ENCODE data around the gene RSPO4.

RSPO4 gene

DNA sequence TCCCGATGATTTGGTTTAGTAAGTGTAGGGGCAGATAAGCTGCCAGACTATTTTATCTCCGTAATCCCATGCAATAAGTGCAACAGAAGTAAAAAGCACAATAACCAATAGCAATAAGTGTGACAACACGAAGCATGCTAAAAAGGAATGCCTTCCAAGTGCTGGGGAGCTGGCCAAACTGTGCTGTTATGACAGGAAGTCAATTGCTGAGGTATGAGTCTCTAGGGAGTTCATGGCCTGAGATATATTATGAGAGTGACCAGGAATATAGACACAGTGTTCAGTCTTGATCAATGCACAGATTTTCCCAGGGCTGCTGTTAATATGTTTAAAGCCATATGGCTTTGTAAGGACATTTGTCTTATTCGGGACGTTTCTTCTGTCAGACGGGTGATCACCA lies 75.4 kb downstream of the RSPO4 start:
- no peaks in the 10 kb centered on the region for H3K79me2 ChIP-seq (ENCODE audit: insufficient read depth, low read length)
- no peak for TF ChIP-seq EZH2phosphoT487 (conservative IDR thresholded peaks at IDR 0.05; ENCODE audit: low read length)
- TF ChIP-seq, protein P1, sequence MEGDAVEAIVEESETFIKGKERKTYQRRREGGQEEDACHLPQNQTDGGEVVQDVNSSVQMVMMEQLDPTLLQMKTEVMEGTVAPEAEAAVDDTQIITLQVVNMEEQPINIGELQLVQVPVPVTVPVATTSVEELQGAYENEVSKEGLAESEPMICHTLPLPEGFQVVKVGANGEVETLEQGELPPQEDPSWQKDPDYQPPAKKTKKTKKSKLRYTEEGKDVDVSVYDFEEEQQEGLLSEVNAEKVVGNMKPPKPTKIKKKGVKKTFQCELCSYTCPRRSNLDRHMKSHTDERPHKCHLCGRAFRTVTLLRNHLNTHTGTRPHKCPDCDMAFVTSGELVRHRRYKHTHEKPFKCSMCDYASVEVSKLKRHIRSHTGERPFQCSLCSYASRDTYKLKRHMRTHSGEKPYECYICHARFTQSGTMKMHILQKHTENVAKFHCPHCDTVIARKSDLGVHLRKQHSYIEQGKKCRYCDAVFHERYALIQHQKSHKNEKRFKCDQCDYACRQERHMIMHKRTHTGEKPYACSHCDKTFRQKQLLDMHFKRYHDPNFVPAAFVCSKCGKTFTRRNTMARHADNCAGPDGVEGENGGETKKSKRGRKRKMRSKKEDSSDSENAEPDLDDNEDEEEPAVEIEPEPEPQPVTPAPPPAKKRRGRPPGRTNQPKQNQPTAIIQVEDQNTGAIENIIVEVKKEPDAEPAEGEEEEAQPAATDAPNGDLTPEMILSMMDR (IDR thresholded peaks at IDR 0.05; ENCODE audit: insufficient read depth, low read length, poor library complexity, severe bottlenecking): no peak

DNA sequence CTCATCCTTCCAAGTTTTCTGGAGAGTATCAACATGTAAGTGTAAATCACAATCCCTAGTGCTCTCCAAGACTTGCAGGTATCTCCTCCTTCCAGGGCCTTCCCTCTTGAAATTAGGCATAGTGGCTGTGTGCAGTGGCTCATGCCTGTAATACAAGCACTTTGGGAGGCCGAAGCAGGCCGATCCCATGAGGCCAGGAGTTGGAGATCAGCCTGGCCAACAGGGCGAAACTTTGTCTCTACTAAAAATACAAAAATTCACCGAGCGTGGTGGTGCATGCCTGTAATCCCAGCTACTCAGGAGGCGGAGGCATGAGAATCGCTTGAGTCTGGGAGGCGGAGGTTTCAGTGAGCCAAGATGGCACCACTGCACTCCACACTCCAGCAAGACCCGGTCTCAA lies 76.6 kb downstream of the RSPO4 start:
- no peaks in the 10 kb centered on the region for H4K20me1 ChIP-seq (ENCODE audit: low read depth, low read length)
- no peak for TF ChIP-seq EZH2phosphoT487 (conservative IDR thresholded peaks at IDR 0.05; ENCODE audit: low read length)
- TF ChIP-seq, protein P1 (IDR thresholded peaks at IDR 0.05; ENCODE audit: insufficient read depth, low read length, poor library complexity, severe bottlenecking): no peak
- no peaks in the 10 kb centered on the region; the same call in 1 of the 2 replicates for H3K36me3 ChIP-seq (ENCODE audit: low read length)
- no peak overlapping the region for H3K9ac ChIP-seq (ENCODE audit: low read length)
- no peaks in the 10 kb centered on the region for H3K27me3 ChIP-seq (ENCODE audit: low read length)
- H3K9me3 ChIP-seq (ENCODE audit: insufficient read depth, low read length): peaks cover 5% of the 10 kb centered on the region; the same call in 1 of the 2 replicates
- no peak overlapping the region for H3K4me3 ChIP-seq (ENCODE audit: insufficient read depth, low read length, poor library complexity, severe bottlenecking)
- no peak overlapping the region for H3K4me2 ChIP-seq (ENCODE audit: low read depth, low read length, poor library complexity, severe bottlenecking)
- H3K9me2 ChIP-seq (replicated peaks; ENCODE audit: insufficient read depth, low read length): no peaks in the 10 kb centered on the region
- H2AFZ ChIP-seq (ENCODE audit: low read depth, low read length, severe bottlenecking): no peak overlapping the region
- no peaks in the 10 kb centered on the region for H3K79me2 ChIP-seq (ENCODE audit: insufficient read depth, low read length)
- no peaks in the 10 kb centered on the region for H3F3A ChIP-seq (ENCODE audit: insufficient read depth)
- no peak overlapping the region for H3K27ac ChIP-seq (ENCODE audit: low read depth, low read length)

More for the DNA sequence above, 75.4 kb downstream of the RSPO4 start:
- H3K9me2 ChIP-seq (replicated peaks; ENCODE audit: insufficient read depth, low read length): no peaks in the 10 kb centered on the region
- no peak overlapping the region for H3K9ac ChIP-seq (ENCODE audit: low read length)
- no peak overlapping the region for H3K27ac ChIP-seq (ENCODE audit: low read depth, low read length)
- H2AFZ ChIP-seq (ENCODE audit: low read depth, low read length, severe bottlenecking): no peak overlapping the region
- no peak overlapping the region for H3K4me2 ChIP-seq (ENCODE audit: low read depth, low read length, poor library complexity, severe bottlenecking)
- H3K9me3 ChIP-seq (ENCODE audit: insufficient read depth, low read length): peaks cover 14% of the 10 kb centered on the region; the same call in 1 of the 2 replicates
- peaks cover 5% of the 10 kb centered on the region for H3K36me3 ChIP-seq (ENCODE audit: low read length)
- H4K20me1 ChIP-seq (ENCODE audit: low read depth, low read length): no peaks in the 10 kb centered on the region
- H3K27me3 ChIP-seq (ENCODE audit: low read length): no peaks in the 10 kb centered on the region
- H3K4me3 ChIP-seq (ENCODE audit: insufficient read depth, low read length, poor library complexity, severe bottlenecking): no peak overlapping the region
- H3F3A ChIP-seq (ENCODE audit: insufficient read depth): no peaks in the 10 kb centered on the region

DNA sequence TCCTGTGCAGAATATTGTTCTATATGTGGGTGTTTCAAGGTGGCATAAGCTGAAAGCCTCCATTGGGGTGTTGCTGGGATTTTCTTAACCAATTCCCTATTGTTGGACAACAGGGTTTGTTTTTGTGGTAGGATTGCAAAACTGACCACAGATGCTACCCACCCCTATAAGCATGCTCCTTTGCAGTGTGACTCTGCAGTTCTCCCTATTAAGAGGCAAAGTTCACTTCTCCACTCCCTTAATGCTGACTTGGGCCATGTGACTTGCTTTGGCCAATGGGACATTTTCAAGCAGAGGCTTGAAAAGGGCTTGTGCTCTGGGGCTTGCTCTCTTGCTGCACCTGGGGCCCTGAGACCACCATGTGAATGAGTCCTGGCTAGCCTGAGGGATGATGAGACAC lies 77.5 kb downstream of the RSPO4 start:
- no peaks in the 10 kb centered on the region for H3K79me2 ChIP-seq (ENCODE audit: insufficient read depth, low read length)
- H3K4me3 ChIP-seq (ENCODE audit: insufficient read depth, low read length, poor library complexity, severe bottlenecking): no peak overlapping the region
- no peaks in the 10 kb centered on the region for H3K27me3 ChIP-seq (ENCODE audit: low read length)
- H3K9ac ChIP-seq (ENCODE audit: low read length): no peak overlapping the region
- H3F3A ChIP-seq (ENCODE audit: insufficient read depth): no peaks in the 10 kb centered on the region
- no peak for TF ChIP-seq EZH2phosphoT487 (conservative IDR thresholded peaks at IDR 0.05; ENCODE audit: low read length)
- TF ChIP-seq, protein P1 (IDR thresholded peaks at IDR 0.05; ENCODE audit: insufficient read depth, low read length, poor library complexity, severe bottlenecking): no peak
- no peak overlapping the region for H3K4me2 ChIP-seq (ENCODE audit: low read depth, low read length, poor library complexity, severe bottlenecking)
- H3K27ac ChIP-seq (ENCODE audit: low read depth, low read length): no peak overlapping the region
- no peaks in the 10 kb centered on the region for H3K36me3 ChIP-seq (ENCODE audit: low read length)
- H3K9me3 ChIP-seq (ENCODE audit: insufficient read depth, low read length): no peaks in the 10 kb centered on the region
- H4K20me1 ChIP-seq (ENCODE audit: low read depth, low read length): no peaks in the 10 kb centered on the region
- H2AFZ ChIP-seq (ENCODE audit: low read depth, low read length, severe bottlenecking): no peak overlapping the region
- no peaks in the 10 kb centered on the region for H3K9me2 ChIP-seq (replicated peaks; ENCODE audit: insufficient read depth, low read length)
